Endothelial cell of umbilical vein (primary cell): Measurements from ENCODE around the gene TMEM131. TPM values are rescaled to one million over a fixed set of nuclear protein-coding genes. Genes with fewer than 3 reads are reported as not detected.

ENCODE experiments used
- BruUV-seq: library from RNA; stranded (reverse); fragments of 400-500 nt; replicated peaks from 2 replicates; lab custom pipeline; 2021; lab: Mats Ljungman, UMichigan
- CTCF ChIA-PET: fragments of 300-600, 350-600 bp; sonication (Branson Sonifier 250); formaldehyde crosslinking; loops from one replicate; lab custom pipeline; 2021; ENCODE audit warnings: antibody characterized with exemption, inconsistent platforms; lab: Charles Lee
- POLR2A ChIA-PET: fragments of 300-600, 350-600 bp; sonication (Branson Sonifier 250); formaldehyde crosslinking; loops from one replicate; lab custom pipeline; 2021; ENCODE audit warnings: antibody characterized with exemption, inconsistent platforms; lab: Charles Lee
- DNase-seq: peaks from one replicate; pipeline ENCODE4 v3.0.0-alpha.2; 2011; ENCODE audit warnings: low read depth, low spot score
- FAIRE-seq: peaks from 2 replicates; lab custom pipeline; 2011; peaks lifted over from hg19 to GRCh38; lab: Jason Lieb, UNC
- H2AFZ ChIP-seq: 2 replicates; pipeline ENCODE4 v1.6.0; 2012; ENCODE audit warnings: low read depth, low read length, control low read depth, inconsistent platforms
- H3K27ac ChIP-seq: 2 replicates; pipeline ENCODE4 v1.5.1; 2011; ENCODE audit warnings: low read depth, mild to moderate bottlenecking, control low read depth, low read length, moderate library complexity; ENCODE audit not compliant: insufficient read depth
- H3K27me3 ChIP-seq, 2 experiments: 2 replicates each; pipeline versions ENCODE4 v1.6.0 to v1.6.1; 2011; ENCODE audit warnings: low read length in 2 of 2, mixed read lengths in 1 of 2; ENCODE audit not compliant: control insufficient read depth in 2 of 2, insufficient read depth in 2 of 2
- H3K36me3 ChIP-seq, 2 experiments: 2 replicates in 1 of 2; 3 replicates in 1 of 2; pipeline ENCODE4 v1.5.1; 2011; ENCODE audit warnings: low read length in 2 of 2, mild to moderate bottlenecking in 1 of 2, moderate library complexity in 1 of 2; ENCODE audit not compliant: control insufficient read depth in 2 of 2, insufficient read depth in 2 of 2; ENCODE audit errors: extremely low read depth in 1 of 2
- H3K4me1 ChIP-seq: 3 replicates; pipeline ENCODE4 v1.5.1; 2011; ENCODE audit warnings: mild to moderate bottlenecking, low read length; ENCODE audit not compliant: control insufficient read depth, insufficient read depth; ENCODE audit errors: extremely low read depth
- H3K4me2 ChIP-seq: 2 replicates; pipeline ENCODE4 v1.6.1; 2011; ENCODE audit warnings: low read length, control low read depth, mixed read lengths; ENCODE audit not compliant: insufficient read depth
- H3K4me3 ChIP-seq, 3 experiments: fragments of 200-600 bp in 1 of 3; sonication (generic), shearing (Covaris generic) in 1 of 3; replicated peaks in 1 of 3; 2 replicates each; pipeline ENCODE4 v1.5.1; 2011 to 2016; ENCODE audit warnings: control low read depth in 3 of 3, low read length in 3 of 3, mild to moderate bottlenecking in 2 of 3, inconsistent platforms in 1 of 3, low read depth in 1 of 3, moderate library complexity in 1 of 3; ENCODE audit not compliant: insufficient read depth in 1 of 3
- H3K79me2 ChIP-seq: 2 replicates; pipeline ENCODE4 v1.6.0; 2012; ENCODE audit warnings: low read length, inconsistent platforms; ENCODE audit not compliant: control insufficient read depth, insufficient read depth
- H3K9ac ChIP-seq: replicated peaks from 2 replicates; pipeline ENCODE3; 2011; ENCODE audit warnings: low read length, control low read depth; ENCODE audit not compliant: insufficient read depth; ENCODE audit errors: extremely low read depth
- H3K9me1 ChIP-seq: replicated peaks from 3 replicates; pipeline ENCODE4 v1.6.0; 2011; ENCODE audit warnings: mild to moderate bottlenecking, low read length; ENCODE audit not compliant: control insufficient read depth, insufficient read depth; ENCODE audit errors: extremely low read depth
- H3K9me3 ChIP-seq: replicated peaks from 2 replicates; pipeline ENCODE4 v1.5.1; 2012; ENCODE audit warnings: low read length, inconsistent platforms; ENCODE audit not compliant: control insufficient read depth, insufficient read depth
- H4K20me1 ChIP-seq: replicated peaks from 2 replicates; pipeline ENCODE3; 2011; ENCODE audit warnings: mild to moderate bottlenecking, low read length; ENCODE audit not compliant: control insufficient read depth, insufficient read depth; ENCODE audit errors: extremely low read depth
- CTCF ChIP-seq, 2 donors: IDR thresholded peaks; 1 replicate in 1 of 2; 2 replicates in 1 of 2; pipeline ENCODE4 v1.5.1; 2011; ENCODE audit warnings: low read length in 2 of 2, mild to moderate bottlenecking in 2 of 2, moderate library complexity in 2 of 2, control low read depth in 1 of 2, inconsistent platforms in 1 of 2, low read depth in 1 of 2; ENCODE audit not compliant: insufficient read depth in 1 of 2; ENCODE audit errors: extremely low read depth in 1 of 2
- EZH2 ChIP-seq: IDR thresholded peaks from 2 replicates; pipeline ENCODE4 v1.6.1; 2012; ENCODE audit warnings: borderline replicate concordance, low read depth, mild to moderate bottlenecking, moderate library complexity, low read length, inconsistent platforms; ENCODE audit not compliant: severe bottlenecking
- FOS ChIP-seq: IDR thresholded peaks from 2 replicates; pipeline ENCODE4 v1.6.1; 2011; ENCODE audit warnings: mild to moderate bottlenecking, low read length, moderate library complexity, borderline replicate concordance; ENCODE audit not compliant: insufficient read depth
- GATA2 ChIP-seq: IDR thresholded peaks from 2 replicates; pipeline ENCODE4 v1.7.0; 2011; ENCODE audit warnings: low read depth, mild to moderate bottlenecking, moderate library complexity, mixed read lengths, low read length; ENCODE audit not compliant: insufficient read length, insufficient read depth
- JUN ChIP-seq: IDR thresholded peaks from 2 replicates; pipeline ENCODE4 v1.6.1; 2011; ENCODE audit warnings: borderline replicate concordance, low read depth; ENCODE audit not compliant: insufficient read length, insufficient read depth
- MAX ChIP-seq: IDR thresholded peaks from 2 replicates; pipeline ENCODE4 v1.6.1; 2011; ENCODE audit not compliant: insufficient read depth, insufficient read length
- MYC ChIP-seq: IDR thresholded peaks from one replicate; pipeline ENCODE4 v1.6.1; 2011; ENCODE audit warnings: mild to moderate bottlenecking, low read depth, low read length
- POLR2A ChIP-seq: IDR thresholded peaks from 2 replicates; pipeline ENCODE4 v1.6.1; 2012; ENCODE audit warnings: low read depth, mild to moderate bottlenecking, control low read depth, low read length
- POLR2AphosphoS5 ChIP-seq: IDR thresholded peaks from 2 replicates; pipeline ENCODE4 v1.6.1; 2012; ENCODE audit warnings: low read depth, mild to moderate bottlenecking, control low read depth, low read length, moderate library complexity; ENCODE audit not compliant: insufficient read depth
- dilution Hi-C: fragments of 300-500 bp; cut with MboI; formaldehyde crosslinking; loops from one replicate; pipeline ENCODE4 v1.15.0; 2019; ENCODE audit warnings: low sequenced_read_pairs; ENCODE audit not compliant: extremely low pct_ligation_motif_present
- intact Hi-C: fragments of 100-400 bp; cut with micrococcal nuclease; formaldehyde crosslinking; loops from one replicate; pipeline ENCODE4 v1.10.0; 2022
- polyA plus RNA-seq, 4 experiments: library from polyadenylated mRNA; depleted of rRNA in 3 of 4; stranded (reverse) in 3 of 4; unstranded in 1 of 4; fragments of >200 nt; gene quantifications; 2 replicates each; pipeline versions ENCODE4 v1.2.1 to v1.2.3, GENCODE V29; 2011 to 2012; ENCODE audit warnings: missing spikeins in 1 of 4
- total RNA-seq: library from RNA; stranded (reverse); gene quantifications from 2 replicates; pipeline ENCODE4 v1.2.3, GENCODE V29; 2021

The TMEM131 gene
- total and polyA plus RNA-seq, 2 donors (not counting 3 experiments of a cell fraction or from before 2014, with no cell fraction given): 12.2 to 28.6 TPM

GRCh38 chr2:97732436-97733340 is 263.1 kb downstream of the TMEM131 start:
- no peaks in the 10 kb centered on the region for H3K27me3 ChIP-seq
- no peak overlapping the region for H3K4me3 ChIP-seq
- DNase-seq (no peak), FAIRE-seq (no peak)
- intact Hi-C loops (no loop called here), dilution Hi-C loops (no loop called here)
- no peaks in the 10 kb centered on the region for H3K36me3 ChIP-seq
- H4K20me1 ChIP-seq: no peaks in the 10 kb centered on the region
- no peak overlapping the region for H3K4me2 ChIP-seq
- POLR2A ChIA-PET: no interaction called here
- CTCF ChIA-PET: no interaction called here
- TF ChIP-seq MYC (no peak), FOS (no peak), CTCF (IDR thresholded peaks at IDR 0.05; ENCODE audit: extremely low read depth in 1 of 2, insufficient read depth in 1 of 2, low read depth in 1 of 2, low read length in 2 of 2) (no peak), EZH2 (no peak), GATA2 (no peak), JUN (no peak), POLR2AphosphoS5 (no peak), POLR2A (no peak), MAX (no peak)
- no peak overlapping the region for H3K9ac ChIP-seq
- H3K79me2 ChIP-seq: no peaks in the 10 kb centered on the region
- H3K27ac ChIP-seq: no peak overlapping the region
- no peak overlapping the region for H2AFZ ChIP-seq
- no peaks in the 10 kb centered on the region for H3K9me1 ChIP-seq
- BruUV-seq: no TSS peak
- no peaks in the 10 kb centered on the region for H3K9me3 ChIP-seq
- no peaks in the 10 kb centered on the region for H3K4me1 ChIP-seq
